ENCODE data around the gene PNPLA5.
"Not testable (repeated sequence)": the region's sequence is repeated elsewhere in the genome, so short reads cannot be mapped to it uniquely, and the experiment has no call there.

The PNPLA5 gene

GRCh38 chr22:43891360-43892182 lies at the start of gene PNPLA5:
Gene PNPLA5 (minus strand): TSS chr22:43892013. CDS start chr22:43891880, 133 bp downstream.
- no peak for FAIRE-seq

GRCh38 chr22:43941449-43941848 lies 49.6 kb upstream of the PNPLA5 start:
- FAIRE-seq = no peak

- no peak for FAIRE-seq
Observed at GRCh38 chr22:43931771-43932170, 40.0 kb upstream of the PNPLA5 start.

GRCh38 chr22:43928908-43929307 lies 37.1 kb upstream of the PNPLA5 start:
- FAIRE-seq = no peak

- no peak for FAIRE-seq
Observed at GRCh38 chr22:43928468-43928867, 36.7 kb upstream of the PNPLA5 start.

- no peak for FAIRE-seq
Observed at GRCh38 chr22:43926349-43926710, 34.5 kb upstream of the PNPLA5 start.

GRCh38 chr22:43925433-43926348 lies 33.9 kb upstream of the PNPLA5 start:
- no peak for FAIRE-seq

- FAIRE-seq = no peak
Observed at GRCh38 chr22:43924877-43925276, 33.1 kb upstream of the PNPLA5 start.

- FAIRE-seq = no peak
Observed at GRCh38 chr22:43923631-43924464, 32.0 kb upstream of the PNPLA5 start, which contains the start of gene PNPLA3. Gene PNPLA3 (plus strand): TSS chr22:43923805. CDS start chr22:43923912, 107 bp downstream.

- no peak for FAIRE-seq
Observed at GRCh38 chr22:43923191-43923590, 31.4 kb upstream of the PNPLA5 start.

GRCh38 chr22:43922123-43922522 lies 30.3 kb upstream of the PNPLA5 start:
- FAIRE-seq = no peak

- no peak for FAIRE-seq
Observed at GRCh38 chr22:43921370-43921769, 29.6 kb upstream of the PNPLA5 start.

- FAIRE-seq = no peak
Observed at GRCh38 chr22:43919106-43919973, 27.5 kb upstream of the PNPLA5 start.

- FAIRE-seq = no peak
Observed at GRCh38 chr22:43917521-43917920, 25.7 kb upstream of the PNPLA5 start.

- FAIRE-seq = no peak
Observed at GRCh38 chr22:43911351-43911750, 19.5 kb upstream of the PNPLA5 start.

- no peak for FAIRE-seq
Observed at GRCh38 chr22:43910178-43910695, 18.4 kb upstream of the PNPLA5 start.

GRCh38 chr22:43909708-43910107 lies 17.9 kb upstream of the PNPLA5 start:
- no peak for FAIRE-seq

- no peak for FAIRE-seq
Observed at GRCh38 chr22:43905681-43906080, 13.9 kb upstream of the PNPLA5 start.

- FAIRE-seq = not testable (repeated sequence)
Observed at GRCh38 chr22:43904412-43904811, 12.6 kb upstream of the PNPLA5 start.

GRCh38 chr22:43903033-43903432 lies 11.2 kb upstream of the PNPLA5 start:
- FAIRE-seq = not testable (repeated sequence)

- FAIRE-seq = no peak
Observed at GRCh38 chr22:43901976-43902643, 10.3 kb upstream of the PNPLA5 start.
